Chondrocyte (in vitro differentiated cells): ENCODE measurements around the gene URM1. TPM values are rescaled to one million over a fixed set of nuclear protein-coding genes. Genes with fewer than 3 reads are reported as not detected.

Experiments
- DNase-seq: peaks from one replicate; pipeline ENCODE4 v3.0.0; 2021; ENCODE audit warnings: mixed read lengths, low spot score
- H3K27ac Mint-ChIP-seq: one replicate; pipeline ENCODE4 v1.8.0; 2021; ENCODE audit warnings: mild to moderate bottlenecking, moderate library complexity, mixed read lengths; ENCODE audit not compliant: unreplicated experiment
- H3K27me3 Mint-ChIP-seq: 2 replicates; pipeline ENCODE4 v1.8.0; 2021; ENCODE audit warnings: low read depth, mixed read lengths
- H3K36me3 Mint-ChIP-seq: 2 replicates; pipeline ENCODE4 v1.8.0; 2021; ENCODE audit warnings: low read depth, mixed read lengths
- H3K4me1 Mint-ChIP-seq: 2 replicates; pipeline ENCODE4 v1.8.0; 2021; ENCODE audit warnings: low read depth, mild to moderate bottlenecking, mixed read lengths
- H3K4me3 Mint-ChIP-seq: one replicate; pipeline ENCODE4 v1.8.0; 2021; ENCODE audit warnings: mild to moderate bottlenecking, moderate library complexity, mixed read lengths; ENCODE audit not compliant: unreplicated experiment
- H3K9me3 Mint-ChIP-seq: 2 replicates; pipeline ENCODE4 v1.8.0; 2021; ENCODE audit warnings: low read depth, mixed read lengths
- CTCF ChIP-seq: fragments of 200-600 bp; sonication (generic); IDR thresholded peaks from 2 replicates; pipeline ENCODE4 v1.5.0; 2021; ENCODE audit warnings: antibody characterized with exemption, mild to moderate bottlenecking, moderate library complexity
- total RNA-seq: library from RNA; stranded (reverse); gene quantifications from 3 replicates; pipeline ENCODE4 v1.2.1, GENCODE V29; 2021

The URM1 gene
- total RNA-seq, 1 donor from 2014 or later, result 50.5 TPM

DNA sequence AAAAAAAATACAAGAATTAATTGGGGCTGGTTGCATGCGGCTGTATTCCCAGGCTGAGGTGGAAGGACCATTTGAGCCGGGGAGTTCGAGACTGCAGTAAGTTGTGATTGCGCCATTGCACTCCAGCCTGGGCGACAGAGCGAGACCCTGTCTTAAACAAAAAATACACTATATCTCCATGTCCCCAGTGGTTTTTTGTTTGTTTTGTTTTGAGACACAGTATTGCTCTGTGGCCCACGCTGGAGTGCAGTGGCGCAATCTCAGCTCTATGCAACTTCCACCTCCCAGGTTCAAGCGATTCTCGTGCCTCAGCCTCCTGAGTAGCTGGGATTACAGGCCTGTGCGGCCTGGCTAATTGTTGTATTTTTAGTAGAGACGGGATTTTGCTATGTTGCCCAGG, 47.4 kb upstream of the URM1 start:
- no peaks in the 10 kb centered on the region for H3K27me3 Mint-ChIP-seq
- no peak for DNase-seq
- H3K9me3 Mint-ChIP-seq, result no peaks in the 10 kb centered on the region
- H3K4me1 Mint-ChIP-seq, result peaks cover 23% of the 10 kb centered on the region
- peaks cover 2% of the 10 kb centered on the region for H3K36me3 Mint-ChIP-seq
- TF ChIP-seq CTCF, result no peak
- H3K4me3 Mint-ChIP-seq, result peak overlapping the region; percentile 93
- no peak overlapping the region for H3K27ac Mint-ChIP-seq

DNA sequence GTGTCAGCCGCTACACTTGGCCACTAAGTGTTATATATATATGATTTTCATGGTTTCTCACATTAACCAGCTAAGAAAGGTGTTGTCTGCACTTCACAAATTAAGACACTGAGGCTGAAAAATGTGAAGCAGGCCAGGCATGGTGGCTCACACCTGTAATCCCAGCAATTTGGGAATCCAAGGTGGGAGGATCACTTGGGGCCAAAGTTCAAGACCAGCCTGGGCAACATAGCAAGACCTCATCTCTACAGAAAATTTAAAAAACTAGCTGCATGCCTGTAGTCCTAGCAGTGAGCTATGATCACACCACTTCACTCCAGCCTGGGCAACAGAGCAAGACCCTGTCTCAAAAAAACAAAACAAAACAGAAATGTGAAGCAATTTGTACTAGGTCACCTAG, 46.8 kb upstream of the URM1 start:
- no peak for TF ChIP-seq CTCF
- Mint-ChIP-seq H3K4me3 (no peak overlapping the region), H3K27ac (no peak overlapping the region)

GRCh38 chr9:128325629-128326028, 45.5 kb upstream of the URM1 start:
- TF ChIP-seq CTCF, result no peak
- no peaks in the 10 kb centered on the region for H3K27me3 Mint-ChIP-seq
- no peak overlapping the region for H3K4me3 Mint-ChIP-seq
- H3K4me1 Mint-ChIP-seq, result peaks cover 23% of the 10 kb centered on the region
- H3K9me3 Mint-ChIP-seq, result no peaks in the 10 kb centered on the region
- DNase-seq, result no peak
- H3K36me3 Mint-ChIP-seq, result peaks cover 2% of the 10 kb centered on the region
- H3K27ac Mint-ChIP-seq, result no peak overlapping the region

More for the DNA sequence above, 46.8 kb upstream of the URM1 start:
- Mint-ChIP-seq H3K9me3 (no peaks in the 10 kb centered on the region), H3K27me3 (no peaks in the 10 kb centered on the region), H3K36me3 (peaks cover 2% of the 10 kb centered on the region), H3K4me1 (peaks cover 23% of the 10 kb centered on the region)
- DNase-seq, result no peak

GRCh38 chr9:128333451-128333869, 37.7 kb upstream of the URM1 start:
- H3K27ac Mint-ChIP-seq, result no peak overlapping the region
- H3K36me3 Mint-ChIP-seq, result peaks cover 6% of the 10 kb centered on the region
- no peaks in the 10 kb centered on the region for H3K4me1 Mint-ChIP-seq
- H3K27me3 Mint-ChIP-seq, result no peaks in the 10 kb centered on the region
- no peak for DNase-seq
- H3K4me3 Mint-ChIP-seq, result no peak overlapping the region
- H3K9me3 Mint-ChIP-seq, result no peaks in the 10 kb centered on the region
- TF ChIP-seq CTCF, result no peak

- H3K27ac Mint-ChIP-seq, result no peak overlapping the region
- H3K9me3 Mint-ChIP-seq, result no peaks in the 10 kb centered on the region
- TF ChIP-seq CTCF, result no peak
- no peak for DNase-seq
- peaks cover 4% of the 10 kb centered on the region for H3K4me1 Mint-ChIP-seq
- no peaks in the 10 kb centered on the region for H3K27me3 Mint-ChIP-seq
- peaks cover 6% of the 10 kb centered on the region for H3K36me3 Mint-ChIP-seq
- H3K4me3 Mint-ChIP-seq, result no peak overlapping the region
Observed at GRCh38 chr9:128335161-128335560, 36.0 kb upstream of the URM1 start.
